GM06990 (cell line): ENCODE data around the gene CYBRD1.

Experiments used
- DNase-seq: peaks from one replicate; pipeline ENCODE4 v3.0.0-alpha.2; 2011; ENCODE audit not compliant: insufficient read length; ENCODE audit errors: extremely low read depth
- H3K27me3 ChIP-seq: replicated peaks from 2 replicates; pipeline ENCODE4 v1.6.0; 2011; ENCODE audit warnings: low read length; ENCODE audit not compliant: control insufficient read depth, insufficient read depth
- H3K36me3 ChIP-seq: 2 replicates; pipeline ENCODE4 v1.5.1; 2011; ENCODE audit warnings: low read length; ENCODE audit not compliant: control insufficient read depth, insufficient read depth
- H3K4me3 ChIP-seq: replicated peaks from 2 replicates; pipeline ENCODE4 v1.5.1; 2011; ENCODE audit warnings: low read depth, mild to moderate bottlenecking, control low read depth, low read length
- CTCF ChIP-seq: IDR thresholded peaks from 2 replicates; pipeline ENCODE4 v1.5.1; 2011; ENCODE audit warnings: low read length, control low read depth, mild to moderate bottlenecking, inconsistent platforms; ENCODE audit not compliant: insufficient read depth, poor library complexity, severe bottlenecking

Gene CYBRD1

GRCh38 chr2:171583566-171583965 is 61.3 kb downstream of the CYBRD1 start:
- no peak overlapping the region for H3K4me3 ChIP-seq
- no peak for TF ChIP-seq CTCF
- DNase-seq, result no peak
- no peaks in the 10 kb centered on the region for H3K27me3 ChIP-seq
- no peaks in the 10 kb centered on the region for H3K36me3 ChIP-seq

DNA sequence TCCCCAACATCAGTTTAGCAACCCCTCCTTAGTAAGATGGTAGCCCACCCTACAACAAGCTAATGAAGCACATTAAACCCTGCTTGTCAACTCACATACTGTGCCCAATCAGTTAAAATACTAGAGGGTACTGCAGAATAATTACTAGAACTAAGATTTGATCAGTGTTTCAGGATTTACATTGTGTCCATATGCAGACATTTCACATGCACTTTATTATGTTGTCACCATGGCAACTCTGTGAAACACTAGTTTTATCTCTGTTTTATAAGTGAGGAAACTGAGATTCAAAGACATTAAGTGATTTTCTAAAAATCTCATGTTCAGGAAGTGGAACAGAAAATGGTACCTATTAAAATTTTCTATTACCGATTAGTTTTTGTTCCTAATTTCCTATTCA is 61.7 kb downstream of the CYBRD1 start:
- H3K27me3 ChIP-seq, result no peaks in the 10 kb centered on the region
- TF ChIP-seq CTCF, result no peak
- DNase-seq, result no peak

DNA sequence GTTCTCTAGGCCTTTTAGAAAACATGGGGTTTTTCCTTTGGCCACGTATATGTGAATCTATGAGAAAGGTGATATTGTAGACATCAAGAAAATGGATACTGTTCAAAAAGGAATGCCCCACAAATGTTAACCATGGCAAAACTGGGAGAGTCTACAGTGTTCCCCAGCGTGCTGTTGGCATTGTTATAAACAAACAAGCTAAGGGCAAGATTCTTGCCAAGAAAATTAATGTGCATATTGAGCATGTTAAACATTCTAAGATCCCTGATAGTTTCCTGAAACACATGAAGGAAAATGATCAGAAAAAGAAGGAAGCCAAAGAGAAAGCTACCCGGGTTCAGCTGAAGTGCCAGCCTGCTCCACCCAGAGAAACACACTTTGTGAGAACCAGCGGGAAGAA is 64.9 kb downstream of the CYBRD1 start:
- no peak for DNase-seq
- Histone ChIP-seq H3K36me3 (no peaks in the 10 kb centered on the region), H3K27me3 (no peaks in the 10 kb centered on the region), H3K4me3 (no peak overlapping the region)
- TF ChIP-seq CTCF, result no peak

More for the DNA sequence above, 61.7 kb downstream of the CYBRD1 start:
- no peak overlapping the region for H3K4me3 ChIP-seq
- H3K36me3 ChIP-seq, result no peaks in the 10 kb centered on the region

DNA sequence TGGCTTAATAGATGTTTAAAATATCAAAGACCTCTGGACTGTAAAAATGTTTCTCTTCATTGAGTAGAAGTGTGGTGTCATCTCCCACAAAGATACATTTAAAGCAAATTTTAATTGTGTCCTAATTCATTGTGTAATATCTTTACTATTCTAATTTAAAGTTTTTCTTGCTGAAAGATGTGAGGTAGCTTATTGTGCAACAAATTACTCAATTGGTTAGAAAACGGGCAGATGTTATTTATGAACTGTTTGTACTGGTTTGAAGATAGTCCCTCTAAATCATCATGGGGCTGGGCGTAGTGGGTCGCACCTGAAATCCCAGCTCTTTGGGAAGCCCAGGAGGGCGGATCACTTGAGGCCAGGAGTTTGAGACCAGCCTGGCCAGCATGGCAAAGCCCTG is 65.3 kb downstream of the CYBRD1 start:
- TF ChIP-seq CTCF, result no peak
- no peak for DNase-seq

DNA sequence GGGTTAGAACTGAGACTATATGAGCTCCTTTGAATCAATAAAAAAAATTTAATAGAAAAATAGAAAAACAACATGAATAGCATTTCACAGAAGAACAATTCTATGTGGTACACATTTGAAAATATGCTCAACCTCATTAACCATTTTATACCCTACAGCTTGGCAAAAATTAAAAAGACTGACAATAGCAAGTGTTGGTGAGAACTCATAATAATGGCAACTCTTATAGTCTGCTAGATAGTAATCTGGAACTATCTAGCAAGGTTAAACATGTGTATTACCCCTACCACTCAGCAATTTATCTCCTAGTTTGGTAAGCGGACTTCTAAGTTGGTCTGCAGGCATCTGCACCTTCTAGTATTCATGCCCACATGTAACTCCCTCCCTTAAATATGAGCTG is 67.8 kb downstream of the CYBRD1 start:
- Histone ChIP-seq H3K4me3 (no peak overlapping the region), H3K36me3 (no peaks in the 10 kb centered on the region), H3K27me3 (no peaks in the 10 kb centered on the region)
- no peak for TF ChIP-seq CTCF
- DNase-seq, result no peak

More for the DNA sequence above, 65.3 kb downstream of the CYBRD1 start:
- Histone ChIP-seq H3K4me3 (no peak overlapping the region), H3K27me3 (no peaks in the 10 kb centered on the region), H3K36me3 (no peaks in the 10 kb centered on the region)

- TF ChIP-seq CTCF, result no peak
- no peak for DNase-seq
- no peak overlapping the region for H3K4me3 ChIP-seq
Observed at GRCh38 chr2:171592036-171592555, 69.8 kb downstream of the CYBRD1 start.

More at GRCh38 chr2:171592036-171592555, 69.8 kb downstream of the CYBRD1 start:
- Histone ChIP-seq H3K36me3 (no peaks in the 10 kb centered on the region), H3K27me3 (no peaks in the 10 kb centered on the region)
